Measurements from ENCODE around the gene SPECC1L. TPM values are rescaled to one million over a fixed set of nuclear protein-coding genes. Genes with fewer than 3 reads are reported as not detected.

SPECC1L gene, protein sequence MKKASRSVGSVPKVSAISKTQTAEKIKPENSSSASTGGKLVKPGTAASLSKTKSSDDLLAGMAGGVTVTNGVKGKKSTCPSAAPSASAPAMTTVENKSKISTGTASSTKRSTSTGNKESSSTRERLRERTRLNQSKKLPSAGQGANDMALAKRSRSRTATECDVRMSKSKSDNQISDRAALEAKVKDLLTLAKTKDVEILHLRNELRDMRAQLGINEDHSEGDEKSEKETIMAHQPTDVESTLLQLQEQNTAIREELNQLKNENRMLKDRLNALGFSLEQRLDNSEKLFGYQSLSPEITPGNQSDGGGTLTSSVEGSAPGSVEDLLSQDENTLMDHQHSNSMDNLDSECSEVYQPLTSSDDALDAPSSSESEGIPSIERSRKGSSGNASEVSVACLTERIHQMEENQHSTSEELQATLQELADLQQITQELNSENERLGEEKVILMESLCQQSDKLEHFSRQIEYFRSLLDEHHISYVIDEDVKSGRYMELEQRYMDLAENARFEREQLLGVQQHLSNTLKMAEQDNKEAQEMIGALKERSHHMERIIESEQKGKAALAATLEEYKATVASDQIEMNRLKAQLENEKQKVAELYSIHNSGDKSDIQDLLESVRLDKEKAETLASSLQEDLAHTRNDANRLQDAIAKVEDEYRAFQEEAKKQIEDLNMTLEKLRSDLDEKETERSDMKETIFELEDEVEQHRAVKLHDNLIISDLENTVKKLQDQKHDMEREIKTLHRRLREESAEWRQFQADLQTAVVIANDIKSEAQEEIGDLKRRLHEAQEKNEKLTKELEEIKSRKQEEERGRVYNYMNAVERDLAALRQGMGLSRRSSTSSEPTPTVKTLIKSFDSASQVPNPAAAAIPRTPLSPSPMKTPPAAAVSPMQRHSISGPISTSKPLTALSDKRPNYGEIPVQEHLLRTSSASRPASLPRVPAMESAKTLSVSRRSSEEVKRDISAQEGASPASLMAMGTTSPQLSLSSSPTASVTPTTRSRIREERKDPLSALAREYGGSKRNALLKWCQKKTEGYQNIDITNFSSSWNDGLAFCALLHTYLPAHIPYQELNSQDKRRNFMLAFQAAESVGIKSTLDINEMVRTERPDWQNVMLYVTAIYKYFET
- total RNA-seq, result 10 to 100 TPM; 37.6 to 65.4 (median 53.9) TPM
- 10 to 100 TPM in 1 of 3 donors, 1 to 10 TPM in 2; 5.0 to 14.1 (median 6.0) TPM for polyA plus RNA-seq
- long read RNA-seq, donor 1, result 0 reads
- long read RNA-seq, donor 2, full-length matches to known transcripts, result 1 of 1 reads
- long read RNA-seq, donor 2, partial matches to known transcripts, result 0 of 1 reads
- long read RNA-seq, donor 2, other reads (novel, unspliced or antisense), result 0 of 1 reads

DNA sequence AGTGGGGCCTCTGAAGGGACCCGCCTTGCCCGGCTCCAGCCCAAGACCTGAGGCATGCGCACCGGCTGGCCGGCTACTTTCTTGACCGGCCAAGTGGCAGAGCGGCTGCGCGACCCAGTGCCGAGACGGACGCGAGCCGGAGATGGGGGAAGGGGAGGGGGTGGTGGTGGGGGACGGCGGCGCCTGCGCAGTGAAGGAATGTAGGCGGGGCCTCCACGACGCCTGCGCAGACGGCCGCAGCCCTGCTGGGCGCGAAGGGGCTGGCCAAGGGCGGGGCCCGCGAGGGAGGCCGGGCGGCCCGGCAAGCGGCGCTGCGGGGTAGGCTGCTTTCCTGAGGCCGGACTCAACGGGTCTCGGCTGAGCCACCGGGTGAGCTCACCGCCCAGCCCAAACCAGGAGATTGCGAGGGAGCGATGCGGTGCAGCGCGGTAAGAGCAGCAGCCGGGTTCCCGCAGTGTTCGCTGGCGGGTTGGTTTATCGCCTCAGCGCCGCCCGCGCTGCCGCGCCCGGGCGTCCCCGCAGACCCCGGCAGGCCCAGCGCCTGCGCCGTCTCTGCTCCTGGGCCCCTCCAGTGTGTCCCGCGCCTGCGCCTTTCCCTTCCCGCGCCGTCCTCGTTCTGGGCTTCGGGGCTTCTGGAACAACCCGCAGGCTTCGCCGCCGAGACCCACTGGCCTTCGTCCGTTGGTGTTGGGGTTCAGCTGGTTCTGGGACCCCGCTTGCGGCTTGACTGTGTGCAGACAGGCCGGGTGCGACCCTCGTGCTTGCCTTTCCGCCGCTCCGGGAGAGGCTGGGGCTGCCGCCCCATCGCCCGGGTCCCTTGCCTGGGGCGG is at the start of gene SPECC1L:
SPECC1L (plus strand) TSS at position 276 of the 830 bp plus-strand sequence. CDS start 31,401 bp downstream, outside the sequence.
- WGBS, 5 donors, result 0 to 1% (median 0%) methylated on average over 2 to 89 of the region's 89 CpGs
- intact Hi-C loops (cut with DNase I; ENCODE audit: low total_unique reads), result no loop called here
- peak within 1 kb of the TSS; percentile 72 to 92 (median 83) for H3K4me3 ChIP-seq

DNA sequence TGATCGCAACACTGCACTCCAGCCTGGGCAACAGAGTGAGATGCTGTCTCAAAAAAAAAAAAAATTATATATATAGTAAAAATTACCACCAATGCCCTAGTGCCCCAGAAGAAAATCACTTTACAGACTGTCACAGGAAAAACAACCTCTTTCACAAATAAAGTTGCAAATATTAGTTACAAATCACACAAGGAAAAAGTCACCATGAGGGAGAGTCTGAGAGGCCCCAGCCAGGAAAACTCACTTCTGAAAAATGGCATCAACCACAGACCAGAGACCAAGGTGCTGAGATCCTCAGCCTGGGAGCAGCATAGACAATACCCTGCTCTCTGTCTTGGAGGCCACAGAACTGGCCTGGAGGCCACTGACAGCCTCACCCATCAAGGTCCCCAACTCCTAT is 46.2 kb upstream of the SPECC1L start:
- Histone ChIP-seq H3K36me3 (peaks cover 0 to 66% (median 1%) of the 10 kb centered on the region in 6 donors), H3K27me3 (replicated peaks in 1 of 7) (no peaks in the 10 kb centered on the region), H3K9me3 (peaks cover 0 to 16% (median 14%) of the 10 kb centered on the region in 8 donors), H3K4me3 (no peak overlapping the region), H3K4me1 (no peaks in the 10 kb centered on the region), H3K27ac (no peak overlapping the region)
- DNase-seq, result no peak
- intact Hi-C loops (cut with DNase I; ENCODE audit: low total_unique reads), result no loop called here
- 96 to 100% (median 100%) methylated on average over 1 of the region's 1 CpG for WGBS, 5 donors
- TF ChIP-seq POLR2AphosphoS5 (IDR thresholded peaks at IDR 0.05), result no peak
- TF ChIP-seq POLR2A (IDR thresholded peaks at IDR 0.05), result no peak
- TF ChIP-seq, protein P1, sequence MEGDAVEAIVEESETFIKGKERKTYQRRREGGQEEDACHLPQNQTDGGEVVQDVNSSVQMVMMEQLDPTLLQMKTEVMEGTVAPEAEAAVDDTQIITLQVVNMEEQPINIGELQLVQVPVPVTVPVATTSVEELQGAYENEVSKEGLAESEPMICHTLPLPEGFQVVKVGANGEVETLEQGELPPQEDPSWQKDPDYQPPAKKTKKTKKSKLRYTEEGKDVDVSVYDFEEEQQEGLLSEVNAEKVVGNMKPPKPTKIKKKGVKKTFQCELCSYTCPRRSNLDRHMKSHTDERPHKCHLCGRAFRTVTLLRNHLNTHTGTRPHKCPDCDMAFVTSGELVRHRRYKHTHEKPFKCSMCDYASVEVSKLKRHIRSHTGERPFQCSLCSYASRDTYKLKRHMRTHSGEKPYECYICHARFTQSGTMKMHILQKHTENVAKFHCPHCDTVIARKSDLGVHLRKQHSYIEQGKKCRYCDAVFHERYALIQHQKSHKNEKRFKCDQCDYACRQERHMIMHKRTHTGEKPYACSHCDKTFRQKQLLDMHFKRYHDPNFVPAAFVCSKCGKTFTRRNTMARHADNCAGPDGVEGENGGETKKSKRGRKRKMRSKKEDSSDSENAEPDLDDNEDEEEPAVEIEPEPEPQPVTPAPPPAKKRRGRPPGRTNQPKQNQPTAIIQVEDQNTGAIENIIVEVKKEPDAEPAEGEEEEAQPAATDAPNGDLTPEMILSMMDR (IDR thresholded peaks at IDR 0.05 in 8 of 11, conservative IDR thresholded peaks at IDR 0.05 in 3 of 11), result no peak

More for the DNA sequence above, at the start of gene SPECC1L:
- Histone ChIP-seq H3K27ac (peak within 1 kb of the TSS; percentile 87 to 98 (median 96)), H3K4me1 (peaks cover 14 to 50% (median 46%) of the 10 kb centered on the region in 6 donors), H3K9me3 (no peaks in the 10 kb centered on the region), H3K36me3 (no peaks in the 10 kb centered on the region), H3K27me3 (replicated peaks in 1 of 7) (no peaks in the 10 kb centered on the region)
- peak; percentile 98 for DNase-seq
- TF ChIP-seq POLR2AphosphoS5 (IDR thresholded peaks at IDR 0.05), result peak; percentile 95 to 99 (median 95)
- TF ChIP-seq, protein P1 (IDR thresholded peaks at IDR 0.05 in 8 of 11, conservative IDR thresholded peaks at IDR 0.05 in 3 of 11), result peak in 7 of 11 experiments; percentile 19 to 67 (median 55)
- TF ChIP-seq POLR2A (IDR thresholded peaks at IDR 0.05), result peak in 2 of 3 donors; percentile 56 to 91

DNA sequence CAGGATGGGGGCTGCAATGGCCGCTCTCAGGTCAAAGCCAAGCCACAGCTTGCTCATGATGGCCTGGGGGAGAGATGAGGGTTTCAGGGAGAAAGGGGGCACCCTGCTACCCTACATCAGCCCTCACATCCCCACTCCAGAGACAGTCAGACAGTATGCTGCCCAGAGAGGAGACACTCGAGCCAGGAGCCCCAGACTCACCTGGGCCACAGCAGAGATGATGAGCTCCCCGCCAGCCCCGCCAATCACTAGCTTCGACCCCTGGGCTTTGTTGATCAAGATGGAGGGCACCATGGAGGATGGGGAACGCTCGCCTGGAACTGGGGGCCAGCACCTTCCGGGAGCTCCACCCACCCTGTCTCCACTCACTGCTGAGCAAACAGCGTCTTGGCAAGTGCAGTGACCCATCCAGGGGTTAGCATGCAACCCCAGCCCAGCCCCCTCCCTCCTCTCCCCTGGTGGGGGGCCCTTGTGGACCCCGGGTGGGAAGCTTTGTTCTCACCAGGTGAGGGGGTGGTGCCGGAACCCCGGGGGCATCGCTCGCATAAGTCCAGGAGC is 45.5 kb upstream of the SPECC1L start:
- no peak for DNase-seq
- WGBS, 5 donors, result 78 to 95% (median 87%) methylated on average over 4 to 14 of the region's 14 CpGs
- Histone ChIP-seq H3K27ac (no peak overlapping the region), H3K4me3 (no peak overlapping the region), H3K36me3 (peaks cover 0 to 59% (median 0%) of the 10 kb centered on the region in 6 donors), H3K27me3 (replicated peaks in 1 of 7) (no peaks in the 10 kb centered on the region), H3K9me3 (peaks cover 0 to 16% (median 14%) of the 10 kb centered on the region in 8 donors), H3K4me1 (no peaks in the 10 kb centered on the region)
- intact Hi-C loops (cut with DNase I; ENCODE audit: low total_unique reads), result no loop called here
- TF ChIP-seq POLR2AphosphoS5 (IDR thresholded peaks at IDR 0.05) (no peak), POLR2A (IDR thresholded peaks at IDR 0.05) (no peak)
- TF ChIP-seq, protein P1 (IDR thresholded peaks at IDR 0.05 in 8 of 11, conservative IDR thresholded peaks at IDR 0.05 in 3 of 11), result no peak
